ENCODE measurements around the gene CDC25B.

CDC25B gene

GRCh38 chr20:3804254-3804751, 8.2 kb downstream of the CDC25B start:
- no peak for DNase-seq

- DNase-seq = no peak
Observed at GRCh38 chr20:3804781-3805180, 8.7 kb downstream of the CDC25B start.

DNA sequence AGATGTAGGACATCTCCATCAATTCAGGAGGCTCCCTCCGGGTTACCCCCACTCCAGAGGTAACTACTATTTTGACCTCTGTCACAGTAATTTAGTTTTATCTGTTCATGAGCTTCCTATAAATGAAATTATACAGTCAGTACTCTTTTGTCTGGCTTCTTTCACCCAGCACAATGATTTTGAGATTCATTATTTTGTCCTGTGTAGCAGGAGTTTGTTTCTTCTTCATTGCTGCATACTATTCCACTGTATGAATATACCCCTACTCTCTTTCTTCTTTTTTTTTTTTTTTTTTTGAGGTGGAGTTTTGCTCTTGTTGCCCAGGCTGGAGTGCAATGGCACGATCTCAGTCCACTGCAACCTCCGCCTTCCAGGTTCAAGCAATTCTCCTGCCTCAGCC, 12.4 kb downstream of the CDC25B start:
- DNase-seq = no peak

GRCh38 chr20:3811467-3812258, 15.6 kb downstream of the CDC25B start:
- peak; percentile 73 to 99 (median 96) for DNase-seq

DNA sequence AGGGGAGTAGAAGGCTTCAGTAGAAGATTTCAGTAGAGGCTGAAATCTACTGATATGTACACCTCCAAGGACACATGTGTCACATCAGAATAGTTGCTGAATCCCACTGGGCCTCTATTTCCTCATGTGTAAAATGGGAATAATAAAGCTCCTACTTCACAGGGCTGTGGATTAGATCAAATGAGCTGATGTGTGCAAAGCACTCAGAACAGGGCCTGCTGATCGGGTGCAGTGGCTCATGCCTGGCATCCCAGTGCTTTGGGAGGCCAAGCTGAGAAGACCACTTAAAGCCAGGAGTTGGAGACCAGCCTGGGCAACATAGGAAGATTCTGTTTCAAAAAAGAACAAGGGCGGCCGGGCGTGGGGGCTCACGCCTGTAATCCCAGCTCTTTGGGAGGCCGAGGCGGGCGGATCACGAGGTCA, 16.2 kb downstream of the CDC25B start:
- DNase-seq = no peak

DNA sequence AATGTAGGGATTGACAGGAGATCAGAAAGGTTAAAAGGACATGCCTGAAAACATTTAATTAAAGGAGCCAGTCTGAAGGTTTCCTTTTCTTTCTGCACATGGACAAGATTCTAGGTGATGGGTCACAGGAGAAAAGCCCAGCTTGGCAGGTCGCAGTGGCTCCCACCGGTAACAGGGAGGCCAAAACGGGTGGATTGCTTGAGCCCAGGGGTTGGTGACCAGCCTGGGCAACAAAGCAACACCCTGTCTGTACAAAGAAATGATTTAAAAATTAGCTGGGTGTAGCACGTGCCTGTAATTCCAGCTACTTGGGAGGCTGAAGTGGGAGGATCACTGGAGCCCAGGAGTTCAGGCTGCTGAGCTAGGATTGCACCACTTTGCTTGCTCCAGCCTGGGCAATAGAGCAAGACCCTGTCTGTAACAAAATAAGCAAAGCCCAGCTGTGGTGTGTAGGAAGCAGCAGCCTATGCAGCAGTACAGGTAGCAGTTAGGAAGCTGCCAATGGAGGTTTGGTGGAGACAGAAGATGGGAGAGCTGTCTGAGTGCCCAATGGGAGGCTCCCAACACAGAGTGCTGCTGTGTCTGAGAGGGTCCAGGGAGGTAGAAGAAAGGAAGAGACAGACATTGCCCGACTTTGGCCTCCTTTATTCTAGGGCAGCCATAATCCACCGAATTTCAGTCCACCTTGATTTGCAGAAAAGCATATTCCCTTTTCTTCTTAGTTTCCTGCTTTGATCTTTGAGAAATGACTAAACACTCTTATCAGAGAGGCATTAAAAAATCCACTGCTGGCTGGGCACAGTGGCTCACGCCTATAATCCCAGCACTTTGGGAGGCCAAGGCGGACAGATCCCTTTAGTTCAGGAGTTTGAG, 17.1 kb downstream of the CDC25B start:
- DNase-seq = no peak

DNA sequence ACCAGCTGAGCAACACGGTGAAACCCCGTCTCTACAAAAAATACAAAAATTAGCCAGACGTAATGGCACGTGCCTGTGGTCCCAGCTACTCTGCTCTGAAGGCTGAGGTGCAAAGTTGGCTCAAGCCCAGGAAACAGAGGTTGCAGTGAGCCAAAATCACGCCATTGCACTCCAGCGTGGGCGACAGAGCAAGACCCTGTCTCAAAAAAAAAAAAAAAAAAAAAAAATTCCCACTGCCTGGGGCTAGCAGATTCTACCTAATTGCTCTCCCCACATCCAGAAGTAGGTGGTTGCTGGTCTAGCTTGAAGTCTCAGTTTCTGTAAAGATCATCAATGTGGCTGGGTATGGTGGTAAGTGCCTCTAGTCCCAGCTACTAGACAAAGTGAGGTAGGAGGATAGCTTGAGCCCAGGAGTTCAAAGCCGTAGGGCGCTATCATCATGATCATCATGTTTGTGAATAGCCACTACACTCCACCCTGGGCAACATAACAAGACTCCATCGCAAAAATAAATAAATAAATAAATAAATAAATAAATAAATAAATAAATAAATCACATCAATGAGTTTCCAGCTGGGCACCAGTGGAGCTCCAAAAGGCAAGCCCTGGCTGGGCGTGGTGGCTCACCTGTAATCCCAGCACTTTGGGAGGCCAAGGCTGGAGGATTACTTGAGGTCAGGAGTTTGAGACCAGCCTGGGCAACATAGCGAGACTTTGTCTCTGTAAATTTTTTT, 17.9 kb downstream of the CDC25B start:
- no peak for DNase-seq

DNA sequence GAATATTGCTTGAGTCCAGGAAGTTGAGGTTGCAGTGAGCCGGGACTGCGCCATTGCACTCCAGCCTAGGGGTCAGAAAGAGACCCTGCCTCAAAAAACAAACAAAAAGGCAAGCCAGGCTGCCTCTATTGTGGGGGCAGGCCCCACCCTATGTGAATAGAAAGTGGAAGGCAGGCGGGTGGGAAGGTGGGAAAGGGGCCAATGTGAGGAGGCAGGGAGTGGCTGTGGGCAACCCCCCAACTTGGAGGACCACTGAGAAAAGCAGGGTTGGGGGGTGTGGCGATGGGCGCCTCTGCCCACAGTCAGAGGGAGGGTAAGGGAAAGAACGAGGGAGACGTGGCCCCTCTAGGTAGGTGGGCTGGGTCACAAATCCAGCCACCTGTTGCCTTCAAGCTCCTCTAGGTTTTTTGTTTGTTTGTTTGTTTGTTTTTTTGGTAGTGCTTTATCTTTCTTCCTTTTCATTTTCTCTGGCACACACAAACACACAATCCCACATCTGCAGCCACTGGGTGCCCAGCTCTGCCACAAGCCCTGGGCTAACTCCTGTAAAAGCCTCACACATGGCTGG, 18.9 kb downstream of the CDC25B start:
- DNase-seq = no peak

DNA sequence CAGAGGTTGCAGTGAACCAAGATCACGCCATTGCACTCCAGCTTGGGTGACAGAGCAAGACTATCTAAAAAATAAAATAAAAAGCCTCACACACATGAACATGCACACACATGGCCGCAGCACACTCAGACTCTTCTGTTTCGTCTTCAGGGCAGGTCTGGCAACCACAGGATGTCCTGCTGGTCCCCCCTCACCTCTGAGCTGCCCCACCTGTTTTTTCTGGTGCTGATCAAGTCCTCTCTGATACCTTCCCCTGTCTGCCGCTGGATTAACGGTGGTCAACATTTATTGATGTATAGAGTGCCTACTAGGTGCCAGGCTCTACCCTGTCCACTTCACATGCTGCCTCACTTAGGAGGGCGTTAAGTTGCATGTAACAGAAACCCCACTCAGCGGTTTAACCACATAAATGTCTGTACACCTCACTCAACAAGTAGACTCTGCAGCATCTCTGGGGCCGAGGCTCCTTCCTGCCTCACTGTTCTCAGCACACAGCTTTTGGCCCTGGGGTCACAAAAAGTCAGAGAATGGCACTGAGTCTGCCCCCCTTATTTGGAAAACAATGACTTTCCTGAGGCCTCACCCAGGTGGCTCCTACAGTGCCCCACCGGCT, 19.7 kb downstream of the CDC25B start:
- DNase-seq = no peak

GRCh38 chr20:3818155-3819151, 22.3 kb downstream of the CDC25B start:
- DNase-seq = peak in 2 of 14 donors; percentile 18 to 47

DNA sequence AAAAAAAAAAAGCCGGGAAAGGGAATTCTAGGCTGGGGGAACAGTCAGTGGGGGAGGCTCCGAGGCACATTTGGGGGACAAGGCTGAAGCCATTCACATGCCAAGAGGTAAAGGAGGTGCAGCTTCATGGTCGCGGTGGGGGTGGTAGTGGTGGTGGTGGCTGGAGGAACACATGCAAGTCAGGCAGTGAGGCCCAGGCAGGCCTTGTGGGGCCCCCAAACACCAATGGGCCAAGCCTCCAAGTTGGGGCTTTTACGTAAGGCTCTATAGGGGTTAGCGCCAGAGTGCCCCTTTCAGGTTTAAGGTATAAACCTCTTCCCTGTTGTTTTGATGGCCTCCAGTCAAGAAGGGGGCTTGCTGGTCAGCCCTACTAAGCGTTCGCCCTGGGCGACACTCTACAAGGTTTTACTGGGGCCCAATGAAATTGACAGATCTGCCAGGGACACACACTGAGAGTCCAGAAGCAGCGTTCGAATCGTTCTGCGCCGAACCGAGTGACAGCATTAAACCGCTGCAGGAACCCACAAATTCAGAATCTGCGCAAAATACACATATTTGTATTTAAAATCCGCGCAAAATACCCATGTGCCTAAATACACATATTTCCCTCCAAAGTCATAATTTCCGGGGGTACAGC, 23.4 kb downstream of the CDC25B start:
- peak in 1 of 14 donors; percentile 16 for DNase-seq

- peak; percentile 87 to 100 (median 96) for DNase-seq
Observed at GRCh38 chr20:3820048-3820900, 24.2 kb downstream of the CDC25B start, which contains the start of gene AP5S1. AP5S1 (plus strand) TSS chr20:3820547; CDS start chr20:3822118, 1,571 bp downstream.

DNA sequence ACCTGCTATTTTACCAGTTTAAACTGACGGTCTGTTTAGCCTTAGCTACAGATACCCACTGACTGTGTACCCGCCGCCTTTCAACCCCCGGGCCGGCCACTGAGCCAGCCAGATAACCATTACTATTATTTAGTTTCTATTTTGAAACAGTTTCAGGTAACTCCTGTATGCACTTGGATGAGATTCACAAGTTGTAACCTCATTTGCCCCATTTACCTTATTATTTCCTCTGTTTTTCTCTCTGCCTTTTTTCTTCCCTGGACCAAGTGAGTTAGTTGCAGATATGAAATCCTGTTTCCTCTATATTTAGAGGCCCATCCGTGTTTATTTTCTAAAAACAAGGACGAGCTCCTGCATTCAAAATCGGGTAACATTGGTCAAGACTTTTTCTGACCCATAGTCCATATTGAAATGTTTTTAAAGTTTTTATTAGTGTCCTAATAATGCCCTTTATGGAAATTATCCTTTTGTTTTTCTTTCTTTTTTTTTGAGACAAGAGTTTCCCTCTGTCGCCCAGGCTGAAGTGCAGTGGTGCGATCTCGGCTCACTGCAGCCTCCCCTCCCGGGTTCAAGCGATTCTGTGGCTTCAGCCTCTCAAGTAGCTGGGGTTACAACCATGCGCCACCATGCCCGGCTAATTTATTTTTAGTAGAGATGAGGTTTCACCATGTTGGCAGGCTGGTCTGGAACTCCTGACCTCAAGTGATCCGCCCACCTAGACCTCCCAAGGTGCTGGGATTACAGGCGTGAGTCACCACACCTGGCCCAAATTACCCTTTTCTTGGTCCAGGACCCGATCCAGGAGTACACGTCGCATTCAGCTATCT, 25.0 kb downstream of the CDC25B start:
- DNase-seq = no peak

- DNase-seq = no peak
Observed at GRCh38 chr20:3821996-3822395, 25.9 kb downstream of the CDC25B start.

GRCh38 chr20:3823881-3824280, 27.8 kb downstream of the CDC25B start:
- no peak for DNase-seq

DNA sequence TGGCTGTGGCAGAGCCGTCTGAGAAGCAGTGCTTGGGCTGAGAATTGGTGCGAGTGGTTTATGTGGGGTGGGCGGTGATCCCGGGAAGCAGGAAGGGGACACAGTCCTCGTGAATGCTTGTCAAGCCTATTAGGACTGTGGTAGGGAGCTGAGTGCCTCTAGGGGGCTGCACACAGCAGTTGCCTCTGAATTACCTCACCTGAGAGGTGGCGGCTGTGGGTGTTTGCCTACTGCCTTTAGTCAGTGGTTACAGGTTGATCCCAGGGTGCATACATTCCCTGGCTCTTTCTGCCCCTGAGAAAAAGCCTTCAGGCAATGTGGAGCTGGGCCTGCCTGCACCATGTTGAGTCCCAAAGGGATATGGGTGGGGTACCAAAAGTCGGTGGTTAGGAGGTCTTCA, 29.4 kb downstream of the CDC25B start:
- no peak for DNase-seq

DNA sequence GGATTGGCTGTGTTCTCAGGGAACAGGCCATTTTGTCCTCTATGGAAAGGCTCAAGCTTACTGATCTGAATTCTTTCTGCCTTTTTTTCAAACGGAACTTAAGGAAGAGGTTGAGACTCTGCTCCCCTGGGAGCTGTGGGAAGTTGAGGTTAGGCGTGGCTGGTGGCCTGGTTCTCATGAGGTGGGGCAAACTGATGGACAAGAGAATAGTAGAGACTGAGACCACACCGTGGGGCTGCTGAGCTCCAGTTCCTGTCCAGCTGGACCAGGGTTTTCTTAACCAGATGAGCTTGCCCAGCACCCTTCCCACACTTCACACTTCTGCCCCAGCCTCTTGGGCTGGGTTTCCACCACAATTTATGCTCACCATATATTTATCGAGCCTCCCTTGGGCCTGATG, 30.3 kb downstream of the CDC25B start:
- DNase-seq = no peak

DNA sequence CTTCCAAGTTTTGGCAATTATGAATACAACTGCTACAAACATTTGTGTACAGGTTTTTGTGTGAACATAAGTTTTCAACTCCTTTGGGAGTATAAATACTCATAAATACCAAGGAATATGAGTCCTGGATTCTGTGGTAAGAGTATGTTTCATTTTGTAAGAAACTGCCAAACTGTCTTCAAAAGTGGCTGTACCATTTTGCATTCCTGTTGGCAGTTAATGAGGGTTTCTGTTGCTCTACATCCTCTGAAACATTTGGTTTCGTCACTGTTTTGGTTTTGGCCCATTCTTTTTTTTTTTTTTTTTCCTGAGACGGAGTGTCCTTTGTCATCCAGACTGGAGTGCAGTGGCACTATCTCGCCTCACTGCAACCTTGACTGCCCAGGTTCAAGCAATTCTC, 32.7 kb downstream of the CDC25B start:
- no peak for DNase-seq
